ENCODE measurements around the gene TAF4.

DNA sequence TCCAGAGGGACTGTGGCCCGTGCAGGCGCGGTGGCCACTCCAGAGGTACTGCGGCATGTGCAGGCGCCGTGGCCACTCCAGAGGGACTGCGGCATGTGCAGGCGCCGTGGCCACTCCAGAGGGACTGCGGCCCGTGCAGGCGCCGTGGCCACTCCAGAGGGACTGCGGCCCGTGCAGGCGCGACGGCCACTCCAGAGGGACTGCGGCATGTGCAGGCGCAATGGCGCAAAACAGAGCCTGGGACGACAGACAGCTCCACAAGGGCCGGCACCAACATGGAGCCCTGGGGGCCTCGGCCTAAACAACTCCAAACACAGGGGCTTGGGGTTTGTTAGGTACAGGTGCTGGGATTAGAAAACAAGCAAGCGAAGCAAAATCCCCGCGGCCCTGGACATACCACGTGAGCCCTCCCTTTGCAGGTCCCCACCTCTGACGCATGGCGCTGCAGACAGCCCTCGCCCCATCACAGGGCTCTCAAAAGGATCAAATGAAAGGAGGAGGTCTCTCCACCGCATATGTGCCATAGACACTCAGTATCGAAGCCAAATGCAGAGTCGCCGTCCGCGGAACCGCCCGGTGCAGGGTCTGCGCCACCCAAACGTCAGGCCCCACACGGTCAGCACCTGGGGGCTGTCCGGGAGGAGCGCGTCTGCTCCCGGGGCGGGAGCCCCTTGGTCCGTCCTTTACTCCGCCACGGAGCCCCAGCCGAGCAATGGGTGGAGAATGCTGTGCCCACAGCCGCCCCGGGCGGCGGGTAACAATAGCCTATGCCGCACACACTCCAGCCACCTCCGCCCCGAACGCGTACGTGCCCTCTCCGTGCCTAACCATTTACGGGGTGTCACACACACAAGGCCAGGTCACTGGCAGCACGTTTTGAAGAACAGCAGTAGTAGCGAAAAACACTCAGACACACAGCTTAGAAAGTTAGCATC is 85.7 kb downstream of the TAF4 start:
- TF ChIP-seq, protein P1, sequence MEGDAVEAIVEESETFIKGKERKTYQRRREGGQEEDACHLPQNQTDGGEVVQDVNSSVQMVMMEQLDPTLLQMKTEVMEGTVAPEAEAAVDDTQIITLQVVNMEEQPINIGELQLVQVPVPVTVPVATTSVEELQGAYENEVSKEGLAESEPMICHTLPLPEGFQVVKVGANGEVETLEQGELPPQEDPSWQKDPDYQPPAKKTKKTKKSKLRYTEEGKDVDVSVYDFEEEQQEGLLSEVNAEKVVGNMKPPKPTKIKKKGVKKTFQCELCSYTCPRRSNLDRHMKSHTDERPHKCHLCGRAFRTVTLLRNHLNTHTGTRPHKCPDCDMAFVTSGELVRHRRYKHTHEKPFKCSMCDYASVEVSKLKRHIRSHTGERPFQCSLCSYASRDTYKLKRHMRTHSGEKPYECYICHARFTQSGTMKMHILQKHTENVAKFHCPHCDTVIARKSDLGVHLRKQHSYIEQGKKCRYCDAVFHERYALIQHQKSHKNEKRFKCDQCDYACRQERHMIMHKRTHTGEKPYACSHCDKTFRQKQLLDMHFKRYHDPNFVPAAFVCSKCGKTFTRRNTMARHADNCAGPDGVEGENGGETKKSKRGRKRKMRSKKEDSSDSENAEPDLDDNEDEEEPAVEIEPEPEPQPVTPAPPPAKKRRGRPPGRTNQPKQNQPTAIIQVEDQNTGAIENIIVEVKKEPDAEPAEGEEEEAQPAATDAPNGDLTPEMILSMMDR (IDR thresholded peaks at IDR 0.05) = no peak
- TF ChIP-seq POLR2A (IDR thresholded peaks at IDR 0.05) = no peak

All from testis (tissue), 2 donors.